Endothelial cell of umbilical vein (primary cell): ENCODE data around the gene NOTCH3. TPM values are rescaled to one million over a fixed set of nuclear protein-coding genes. Genes with fewer than 3 reads are reported as not detected.

Experiments
- BruUV-seq: library from RNA; stranded (reverse); fragments of 400-500 nt; replicated peaks from 2 replicates; lab custom pipeline; 2021; lab: Mats Ljungman, UMichigan
- CTCF ChIA-PET: fragments of 300-600, 350-600 bp; sonication (Branson Sonifier 250); formaldehyde crosslinking; loops from one replicate; lab custom pipeline; 2021; ENCODE audit warnings: antibody characterized with exemption, inconsistent platforms; lab: Charles Lee
- POLR2A ChIA-PET: fragments of 300-600, 350-600 bp; sonication (Branson Sonifier 250); formaldehyde crosslinking; loops from one replicate; lab custom pipeline; 2021; ENCODE audit warnings: antibody characterized with exemption, inconsistent platforms; lab: Charles Lee
- DNase-seq: peaks from one replicate; pipeline ENCODE4 v3.0.0-alpha.2; 2011; ENCODE audit warnings: low read depth, low spot score
- FAIRE-seq: peaks from 2 replicates; lab custom pipeline; 2011; peaks lifted over from hg19 to GRCh38; lab: Jason Lieb, UNC
- H2AFZ ChIP-seq: 2 replicates; pipeline ENCODE4 v1.6.0; 2012; ENCODE audit warnings: low read depth, low read length, control low read depth, inconsistent platforms
- H3K27ac ChIP-seq: 2 replicates; pipeline ENCODE4 v1.5.1; 2011; ENCODE audit warnings: low read depth, mild to moderate bottlenecking, control low read depth, low read length, moderate library complexity; ENCODE audit not compliant: insufficient read depth
- H3K27me3 ChIP-seq, 2 experiments: 2 replicates each; pipeline versions ENCODE4 v1.6.0 to v1.6.1; 2011; ENCODE audit warnings: low read length in 2 of 2, mixed read lengths in 1 of 2; ENCODE audit not compliant: control insufficient read depth in 2 of 2, insufficient read depth in 2 of 2
- H3K36me3 ChIP-seq, 2 experiments: 2 replicates in 1 of 2; 3 replicates in 1 of 2; pipeline ENCODE4 v1.5.1; 2011; ENCODE audit warnings: low read length in 2 of 2, mild to moderate bottlenecking in 1 of 2, moderate library complexity in 1 of 2; ENCODE audit not compliant: control insufficient read depth in 2 of 2, insufficient read depth in 2 of 2; ENCODE audit errors: extremely low read depth in 1 of 2
- H3K4me1 ChIP-seq: 3 replicates; pipeline ENCODE4 v1.5.1; 2011; ENCODE audit warnings: mild to moderate bottlenecking, low read length; ENCODE audit not compliant: control insufficient read depth, insufficient read depth; ENCODE audit errors: extremely low read depth
- H3K4me2 ChIP-seq: 2 replicates; pipeline ENCODE4 v1.6.1; 2011; ENCODE audit warnings: low read length, control low read depth, mixed read lengths; ENCODE audit not compliant: insufficient read depth
- H3K4me3 ChIP-seq, 3 experiments: fragments of 200-600 bp in 1 of 3; sonication (generic), shearing (Covaris generic) in 1 of 3; replicated peaks in 1 of 3; 2 replicates each; pipeline ENCODE4 v1.5.1; 2011 to 2016; ENCODE audit warnings: control low read depth in 3 of 3, low read length in 3 of 3, mild to moderate bottlenecking in 2 of 3, inconsistent platforms in 1 of 3, low read depth in 1 of 3, moderate library complexity in 1 of 3; ENCODE audit not compliant: insufficient read depth in 1 of 3
- H3K79me2 ChIP-seq: 2 replicates; pipeline ENCODE4 v1.6.0; 2012; ENCODE audit warnings: low read length, inconsistent platforms; ENCODE audit not compliant: control insufficient read depth, insufficient read depth
- H3K9ac ChIP-seq: replicated peaks from 2 replicates; pipeline ENCODE3; 2011; ENCODE audit warnings: low read length, control low read depth; ENCODE audit not compliant: insufficient read depth; ENCODE audit errors: extremely low read depth
- H3K9me1 ChIP-seq: replicated peaks from 3 replicates; pipeline ENCODE4 v1.6.0; 2011; ENCODE audit warnings: mild to moderate bottlenecking, low read length; ENCODE audit not compliant: control insufficient read depth, insufficient read depth; ENCODE audit errors: extremely low read depth
- H3K9me3 ChIP-seq: replicated peaks from 2 replicates; pipeline ENCODE4 v1.5.1; 2012; ENCODE audit warnings: low read length, inconsistent platforms; ENCODE audit not compliant: control insufficient read depth, insufficient read depth
- H4K20me1 ChIP-seq: replicated peaks from 2 replicates; pipeline ENCODE3; 2011; ENCODE audit warnings: mild to moderate bottlenecking, low read length; ENCODE audit not compliant: control insufficient read depth, insufficient read depth; ENCODE audit errors: extremely low read depth
- EZH2 ChIP-seq: IDR thresholded peaks from 2 replicates; pipeline ENCODE4 v1.6.1; 2012; ENCODE audit warnings: borderline replicate concordance, low read depth, mild to moderate bottlenecking, moderate library complexity, low read length, inconsistent platforms; ENCODE audit not compliant: severe bottlenecking
- FOS ChIP-seq: IDR thresholded peaks from 2 replicates; pipeline ENCODE4 v1.6.1; 2011; ENCODE audit warnings: mild to moderate bottlenecking, low read length, moderate library complexity, borderline replicate concordance; ENCODE audit not compliant: insufficient read depth
- GATA2 ChIP-seq: IDR thresholded peaks from 2 replicates; pipeline ENCODE4 v1.7.0; 2011; ENCODE audit warnings: low read depth, mild to moderate bottlenecking, moderate library complexity, mixed read lengths, low read length; ENCODE audit not compliant: insufficient read length, insufficient read depth
- JUN ChIP-seq: IDR thresholded peaks from 2 replicates; pipeline ENCODE4 v1.6.1; 2011; ENCODE audit warnings: borderline replicate concordance, low read depth; ENCODE audit not compliant: insufficient read length, insufficient read depth
- MAX ChIP-seq: IDR thresholded peaks from 2 replicates; pipeline ENCODE4 v1.6.1; 2011; ENCODE audit not compliant: insufficient read depth, insufficient read length
- MYC ChIP-seq: IDR thresholded peaks from one replicate; pipeline ENCODE4 v1.6.1; 2011; ENCODE audit warnings: mild to moderate bottlenecking, low read depth, low read length
- POLR2A ChIP-seq: IDR thresholded peaks from 2 replicates; pipeline ENCODE4 v1.6.1; 2012; ENCODE audit warnings: low read depth, mild to moderate bottlenecking, control low read depth, low read length
- POLR2AphosphoS5 ChIP-seq: IDR thresholded peaks from 2 replicates; pipeline ENCODE4 v1.6.1; 2012; ENCODE audit warnings: low read depth, mild to moderate bottlenecking, control low read depth, low read length, moderate library complexity; ENCODE audit not compliant: insufficient read depth
- dilution Hi-C: fragments of 300-500 bp; cut with MboI; formaldehyde crosslinking; loops from one replicate; pipeline ENCODE4 v1.15.0; 2019; ENCODE audit warnings: low sequenced_read_pairs; ENCODE audit not compliant: extremely low pct_ligation_motif_present
- intact Hi-C: fragments of 100-400 bp; cut with micrococcal nuclease; formaldehyde crosslinking; loops from one replicate; pipeline ENCODE4 v1.10.0; 2022
- polyA plus RNA-seq, 4 experiments: library from polyadenylated mRNA; depleted of rRNA in 3 of 4; stranded (reverse) in 3 of 4; unstranded in 1 of 4; fragments of >200 nt; gene quantifications; 2 replicates each; pipeline versions ENCODE4 v1.2.1 to v1.2.3, GENCODE V29; 2011 to 2012; ENCODE audit warnings: missing spikeins in 1 of 4
- total RNA-seq: library from RNA; stranded (reverse); gene quantifications from 2 replicates; pipeline ENCODE4 v1.2.3, GENCODE V29; 2021
- TF ChIP-seq, protein P1 (sequence below), 2 donors: IDR thresholded peaks; 1 replicate in 1 of 2; 2 replicates in 1 of 2; pipeline ENCODE4 v1.5.1; 2011; ENCODE audit warnings: low read length in 2 of 2, mild to moderate bottlenecking in 2 of 2, moderate library complexity in 2 of 2, control low read depth in 1 of 2, inconsistent platforms in 1 of 2, low read depth in 1 of 2; ENCODE audit not compliant: insufficient read depth in 1 of 2; ENCODE audit errors: extremely low read depth in 1 of 2

Gene NOTCH3
- total and polyA plus RNA-seq, 2 donors (not counting 3 experiments of a cell fraction or from before 2014, with no cell fraction given), result 0.63 to 1.5 TPM

- POLR2A ChIA-PET, result no interaction called here
These were observed 11.9 kb downstream of the NOTCH3 start for GRCh38 chr19:15188851-15189250.

GRCh38 chr19:15187026-15188007, 13.5 kb downstream of the NOTCH3 start:
- H3K4me2 ChIP-seq, result no peak overlapping the region
- H3K9ac ChIP-seq, result no peak overlapping the region
- ChIA-PET POLR2A (no interaction called here), CTCF (interaction anchor here (0.6 to 0.9 kb wide), 2 partner anchors 9 to 407 kb away, joined by 3 to 4 read pairs; no protein-coding TSS in a partner anchor)
- no peaks in the 10 kb centered on the region for H3K27me3 ChIP-seq
- intact Hi-C loops (no loop called here), dilution Hi-C loops (no loop called here)
- no peaks in the 10 kb centered on the region for H3K4me1 ChIP-seq
- H3K27ac ChIP-seq, result no peak overlapping the region
- TF ChIP-seq EZH2, result no peak
- TF ChIP-seq POLR2AphosphoS5, result no peak
- no peak for TF ChIP-seq FOS
- TF ChIP-seq POLR2A, result no peak
- no peak for TF ChIP-seq MAX
- TF ChIP-seq GATA2, result no peak
- TF ChIP-seq JUN, result no peak
- TF ChIP-seq, protein P1, sequence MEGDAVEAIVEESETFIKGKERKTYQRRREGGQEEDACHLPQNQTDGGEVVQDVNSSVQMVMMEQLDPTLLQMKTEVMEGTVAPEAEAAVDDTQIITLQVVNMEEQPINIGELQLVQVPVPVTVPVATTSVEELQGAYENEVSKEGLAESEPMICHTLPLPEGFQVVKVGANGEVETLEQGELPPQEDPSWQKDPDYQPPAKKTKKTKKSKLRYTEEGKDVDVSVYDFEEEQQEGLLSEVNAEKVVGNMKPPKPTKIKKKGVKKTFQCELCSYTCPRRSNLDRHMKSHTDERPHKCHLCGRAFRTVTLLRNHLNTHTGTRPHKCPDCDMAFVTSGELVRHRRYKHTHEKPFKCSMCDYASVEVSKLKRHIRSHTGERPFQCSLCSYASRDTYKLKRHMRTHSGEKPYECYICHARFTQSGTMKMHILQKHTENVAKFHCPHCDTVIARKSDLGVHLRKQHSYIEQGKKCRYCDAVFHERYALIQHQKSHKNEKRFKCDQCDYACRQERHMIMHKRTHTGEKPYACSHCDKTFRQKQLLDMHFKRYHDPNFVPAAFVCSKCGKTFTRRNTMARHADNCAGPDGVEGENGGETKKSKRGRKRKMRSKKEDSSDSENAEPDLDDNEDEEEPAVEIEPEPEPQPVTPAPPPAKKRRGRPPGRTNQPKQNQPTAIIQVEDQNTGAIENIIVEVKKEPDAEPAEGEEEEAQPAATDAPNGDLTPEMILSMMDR (IDR thresholded peaks at IDR 0.05; ENCODE audit: extremely low read depth in 1 of 2, insufficient read depth in 1 of 2, low read depth in 1 of 2, low read length in 2 of 2), result no peak
- no peak for TF ChIP-seq MYC
- H3K9me3 ChIP-seq, result no peaks in the 10 kb centered on the region
- no peaks in the 10 kb centered on the region for H3K79me2 ChIP-seq
- no peak overlapping the region for H2AFZ ChIP-seq
- H3K4me3 ChIP-seq, result no peak overlapping the region
- DNase-seq, result no peak
- no peaks in the 10 kb centered on the region for H4K20me1 ChIP-seq
- H3K9me1 ChIP-seq, result no peaks in the 10 kb centered on the region
- no peak for FAIRE-seq
- no peaks in the 10 kb centered on the region for H3K36me3 ChIP-seq
- no TSS peak for BruUV-seq

More at GRCh38 chr19:15188851-15189250, 11.9 kb downstream of the NOTCH3 start:
- intact Hi-C loops, result no loop called here
- Histone ChIP-seq H3K27me3 (no peaks in the 10 kb centered on the region), H4K20me1 (no peaks in the 10 kb centered on the region), H3K4me2 (no peak overlapping the region), H3K9me1 (no peaks in the 10 kb centered on the region), H3K9me3 (no peaks in the 10 kb centered on the region), H3K9ac (no peak overlapping the region), H2AFZ (no peak overlapping the region), H3K36me3 (no peaks in the 10 kb centered on the region), H3K4me3 (no peak overlapping the region), H3K4me1 (no peaks in the 10 kb centered on the region), H3K79me2 (no peaks in the 10 kb centered on the region), H3K27ac (no peak overlapping the region)
- TF ChIP-seq POLR2AphosphoS5 (no peak), JUN (no peak)
- dilution Hi-C loops, result no loop called here
- no TSS peak for BruUV-seq
- DNase-seq (no peak), FAIRE-seq (no peak)
- CTCF ChIA-PET, result no interaction called here
